B cell (primary cell): Measurements from ENCODE around the gene PIK3CD. TPM values are rescaled to one million over a fixed set of nuclear protein-coding genes. Genes with fewer than 3 reads are reported as not detected.

Source experiments
- ATAC-seq: fragments of 200-7000 bp; cut with Tn5 transposase; one replicate; pipeline ENCODE4 v1.10.0; 2021; ENCODE audit warnings: low read depth, mild to moderate bottlenecking, moderate number of reproducible peaks, moderate library complexity
- CTCF ChIA-PET: fragments of 350-600 bp; sonication (Branson Sonifier 250); formaldehyde crosslinking; loops from one replicate; lab custom pipeline; 2021; ENCODE audit warnings: antibody characterized with exemption, inconsistent platforms; lab: Charles Lee
- POLR2A ChIA-PET: fragments of 350-600 bp; sonication (Branson Sonifier 250); formaldehyde crosslinking; loops from one replicate; lab custom pipeline; 2021; ENCODE audit warnings: antibody characterized with exemption; lab: Charles Lee
- DNase-seq: peaks from one replicate; pipeline ENCODE4 v3.0.0; 2013
- H2AFZ ChIP-seq: 2 replicates; pipeline ENCODE4 v1.6.1; 2012; ENCODE audit warnings: mild to moderate bottlenecking, low read depth, low read length; ENCODE audit not compliant: insufficient read depth, poor library complexity, severe bottlenecking
- H3K27ac ChIP-seq, 2 donors: 1 replicate in 1 of 2; 2 replicates in 1 of 2; pipeline ENCODE4 v1.5.1; 2012 to 2013; ENCODE audit warnings: low read length in 2 of 2, mild to moderate bottlenecking in 2 of 2, moderate library complexity in 1 of 2
- H3K27me3 ChIP-seq, 4 experiments: fragments of 200-600 bp in 1 of 4; sonication (generic) in 1 of 4; replicated peaks in 1 of 4; 1 replicate in 2 of 4; 2 replicates in 2 of 4; pipeline versions ENCODE4 v1.6.1 to v1.7.0; 2013 to 2016; ENCODE audit warnings: low read length in 3 of 4, mild to moderate bottlenecking in 2 of 4, mixed read lengths in 1 of 4, moderate library complexity in 1 of 4; ENCODE audit not compliant: insufficient read depth in 4 of 4, control insufficient read depth in 3 of 4; ENCODE audit errors: control extremely low read depth in 1 of 4
- H3K36me3 ChIP-seq, 2 experiments: replicated peaks in 1 of 2; 1 replicate in 1 of 2; 2 replicates in 1 of 2; pipeline versions ENCODE4 v1.6.1 to v1.7.1; 2013; ENCODE audit warnings: low read length in 1 of 2; ENCODE audit not compliant: insufficient read depth in 2 of 2, control insufficient read depth in 1 of 2; ENCODE audit errors: control extremely low read depth in 1 of 2, extremely low read depth in 1 of 2
- H3K4me1 ChIP-seq, 2 donors: fragments of 200-600 bp in 1 of 2; sonication (generic) in 1 of 2; 1 replicate in 1 of 2; 2 replicates in 1 of 2; pipeline versions ENCODE4 v1.5.1 to v1.6.1; 2013 to 2017; ENCODE audit warnings: low read length in 2 of 2; ENCODE audit not compliant: control insufficient read depth in 2 of 2, insufficient read depth in 2 of 2
- H3K4me2 ChIP-seq: replicated peaks from 2 replicates; pipeline ENCODE3; 2012; ENCODE audit warnings: mild to moderate bottlenecking, low read depth, low read length; ENCODE audit not compliant: poor library complexity, severe bottlenecking
- H3K4me3 ChIP-seq, 5 experiments: fragments of 200-600 bp in 1 of 5; sonication (generic) in 1 of 5; 1 replicate in 3 of 5; 2 replicates in 2 of 5; pipeline versions ENCODE4 v1.5.1 to v1.7.0; 2011 to 2016; ENCODE audit warnings: low read length in 4 of 5, mild to moderate bottlenecking in 4 of 5, low read depth in 2 of 5, control low read depth in 1 of 5, moderate library complexity in 1 of 5; ENCODE audit not compliant: insufficient read depth in 1 of 5; ENCODE audit errors: control extremely low read depth in 1 of 5, extremely low read depth in 1 of 5
- H3K79me2 ChIP-seq: fragments of 200-600 bp; sonication (generic); one replicate; pipeline ENCODE4 v1.6.0; 2016; ENCODE audit warnings: low read length; ENCODE audit not compliant: control insufficient read depth, insufficient read depth
- H3K9ac ChIP-seq: fragments of 200-600 bp; sonication (generic); 2 replicates; pipeline ENCODE4 v1.6.1; 2017; ENCODE audit warnings: mild to moderate bottlenecking, low read length, moderate library complexity
- H3K9me3 ChIP-seq, 3 donors: one replicate each; pipeline versions ENCODE4 v1.6.1 to v1.7.1; 2013; ENCODE audit warnings: low read length in 2 of 3; ENCODE audit not compliant: control insufficient read depth in 2 of 3, insufficient read depth in 1 of 3; ENCODE audit errors: control extremely low read depth in 1 of 3
- H4K20me1 ChIP-seq: 2 replicates; pipeline ENCODE4 v1.6.0; 2012; ENCODE audit warnings: mild to moderate bottlenecking, low read length; ENCODE audit not compliant: insufficient read depth, control insufficient read depth, poor library complexity, severe bottlenecking
- H3K27ac Mint-ChIP-seq: one replicate; pipeline ENCODE4 v1.8.0; 2021; ENCODE audit warnings: mixed read lengths
- H3K27me3 Mint-ChIP-seq: one replicate; pipeline ENCODE4 v1.8.0; 2021; ENCODE audit warnings: mixed read lengths
- H3K4me1 Mint-ChIP-seq: one replicate; pipeline ENCODE4 v1.8.0; 2021; ENCODE audit warnings: mixed read lengths
- H3K4me3 Mint-ChIP-seq: one replicate; pipeline ENCODE4 v1.8.0; 2021; ENCODE audit warnings: mixed read lengths
- H3K9me3 Mint-ChIP-seq: one replicate; pipeline ENCODE4 v1.8.0; 2022; ENCODE audit warnings: mixed read lengths; ENCODE audit not compliant: insufficient read depth
- EZH2 ChIP-seq: IDR thresholded peaks from 2 replicates; pipeline ENCODE4 v1.6.1; 2012; ENCODE audit warnings: borderline replicate concordance, low read depth, mild to moderate bottlenecking, moderate library complexity, low read length; ENCODE audit not compliant: insufficient read depth, poor library complexity, severe bottlenecking
- WGBS: methylation state at CpG from one replicate; pipeline ENCODE4 v1.1.5; 2013; ENCODE audit warnings: missing lambda C conversion rate; ENCODE audit not compliant: insufficient coverage; 5-methylcytosine and 5-hydroxymethylcytosine counted together
- intact Hi-C: fragments of 100-400 bp; cut with micrococcal nuclease; formaldehyde crosslinking; loops from one replicate; pipeline ENCODE4 v1.10.0; 2022
- polyA plus RNA-seq: library from polyadenylated mRNA; depleted of rRNA; stranded (reverse); fragments of >200 nt; gene quantifications from 2 replicates; pipeline ENCODE4 v1.2.3, GENCODE V29; 2012
- total RNA-seq, 2 donors: library from RNA; stranded (reverse); fragments of 120-200 nt in 1 of 2; gene quantifications; 1 replicate in 1 of 2; 2 replicates in 1 of 2; pipeline versions ENCODE4 v1.2.3 to v1.2.4, GENCODE V29; 2013 to 2022
- TF ChIP-seq, protein P1 (sequence below): fragments of 200-600 bp; IDR thresholded peaks from one replicate; pipeline ENCODE4 v1.8.0; 2022; ENCODE audit warnings: antibody characterized with exemption, mild to moderate bottlenecking

The PIK3CD gene
- total and polyA plus RNA-seq, 2 donors (not counting 1 experiment from before 2014, with no cell fraction given), result 144 to 222 TPM

DNA sequence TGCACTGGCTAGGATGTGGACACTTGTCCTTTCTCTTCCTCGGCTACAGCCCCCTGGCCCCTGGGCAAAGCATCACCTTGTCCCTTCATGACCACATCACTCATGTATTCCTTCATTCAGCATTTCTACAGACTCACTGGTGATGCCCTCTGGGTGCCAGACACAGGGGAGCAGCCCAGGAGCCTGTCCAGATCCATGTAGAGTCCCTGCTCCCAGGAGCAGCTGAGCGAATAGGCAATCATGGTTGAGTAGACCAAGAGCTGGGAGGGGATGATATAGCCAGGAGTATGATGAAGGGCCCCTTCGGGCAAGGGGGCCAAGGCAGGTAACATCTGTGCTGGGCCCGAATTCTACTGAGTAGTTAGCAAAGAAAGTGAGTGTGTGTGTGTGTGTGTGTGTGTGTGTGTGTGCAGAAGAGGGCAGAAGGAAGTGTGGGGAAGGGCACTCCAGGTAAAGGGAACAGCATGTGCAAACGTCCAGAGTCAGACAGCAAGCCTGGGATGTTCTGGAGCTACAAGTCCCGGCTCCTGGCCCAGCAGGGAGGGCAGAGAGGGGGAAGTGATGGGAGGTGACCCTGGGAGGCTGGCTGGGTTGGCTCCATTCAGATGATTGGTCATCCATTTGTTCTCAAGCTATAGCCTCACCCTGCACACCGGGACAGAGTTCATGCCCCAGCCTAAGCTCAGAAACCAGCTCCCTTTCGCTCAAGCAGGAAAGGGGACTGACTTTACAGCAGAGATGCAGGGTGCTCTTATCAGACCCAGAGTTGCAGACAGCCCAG lies 21.0 kb upstream of the PIK3CD start:
- peak overlapping the region; percentile 84 for H3K9ac ChIP-seq
- CTCF ChIA-PET, result interaction anchor here (0.6 to 8.8 kb wide), 10 partner anchors 13 to 244 kb away, joined by 3 to 231 read pairs (median 68); partner anchors contain the start of gene PIK3CD
- H3K9me3 Mint-ChIP-seq, result no peaks in the 10 kb centered on the region
- H3K79me2 ChIP-seq, result peaks cover 68% of the 10 kb centered on the region
- no peaks in the 10 kb centered on the region for H4K20me1 ChIP-seq
- H3K27me3 Mint-ChIP-seq, result no peaks in the 10 kb centered on the region
- peak overlapping the region; percentile 97 for H3K27ac Mint-ChIP-seq
- peaks cover 0 to 14% of the 10 kb centered on the region in 2 experiments for H3K36me3 ChIP-seq
- H3K4me3 Mint-ChIP-seq, result peak overlapping the region; percentile 86
- TF ChIP-seq, protein P1, sequence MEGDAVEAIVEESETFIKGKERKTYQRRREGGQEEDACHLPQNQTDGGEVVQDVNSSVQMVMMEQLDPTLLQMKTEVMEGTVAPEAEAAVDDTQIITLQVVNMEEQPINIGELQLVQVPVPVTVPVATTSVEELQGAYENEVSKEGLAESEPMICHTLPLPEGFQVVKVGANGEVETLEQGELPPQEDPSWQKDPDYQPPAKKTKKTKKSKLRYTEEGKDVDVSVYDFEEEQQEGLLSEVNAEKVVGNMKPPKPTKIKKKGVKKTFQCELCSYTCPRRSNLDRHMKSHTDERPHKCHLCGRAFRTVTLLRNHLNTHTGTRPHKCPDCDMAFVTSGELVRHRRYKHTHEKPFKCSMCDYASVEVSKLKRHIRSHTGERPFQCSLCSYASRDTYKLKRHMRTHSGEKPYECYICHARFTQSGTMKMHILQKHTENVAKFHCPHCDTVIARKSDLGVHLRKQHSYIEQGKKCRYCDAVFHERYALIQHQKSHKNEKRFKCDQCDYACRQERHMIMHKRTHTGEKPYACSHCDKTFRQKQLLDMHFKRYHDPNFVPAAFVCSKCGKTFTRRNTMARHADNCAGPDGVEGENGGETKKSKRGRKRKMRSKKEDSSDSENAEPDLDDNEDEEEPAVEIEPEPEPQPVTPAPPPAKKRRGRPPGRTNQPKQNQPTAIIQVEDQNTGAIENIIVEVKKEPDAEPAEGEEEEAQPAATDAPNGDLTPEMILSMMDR, result no peak
- no peak for TF ChIP-seq EZH2
- no peaks in the 10 kb centered on the region for H3K27me3 ChIP-seq
- DNase-seq (peak; percentile 73), ATAC-seq (no peak)
- peaks cover 70% of the 10 kb centered on the region for H3K4me1 Mint-ChIP-seq
- H2AFZ ChIP-seq, result peak overlapping the region; percentile 67
- H3K27ac ChIP-seq, result peak overlapping the region; percentile 79 to 88
- H3K4me2 ChIP-seq, result peak overlapping the region; percentile 96
- H3K9me3 ChIP-seq, result no peaks in the 10 kb centered on the region
- H3K4me3 ChIP-seq, result peak overlapping the region; percentile 51 to 85 (median 70)
- POLR2A ChIA-PET, result interaction anchor here (0.5 to 6.9 kb wide), 7 partner anchors 15 to 873 kb away, joined by 3 to 251 read pairs (median 4); partner anchors contain the start of gene PIK3CD
- intact Hi-C loops, result no loop called here
- WGBS, result 31% methylated on average over 8 of the region's 8 CpGs
- peaks cover 34 to 61% of the 10 kb centered on the region in 2 donors for H3K4me1 ChIP-seq

DNA sequence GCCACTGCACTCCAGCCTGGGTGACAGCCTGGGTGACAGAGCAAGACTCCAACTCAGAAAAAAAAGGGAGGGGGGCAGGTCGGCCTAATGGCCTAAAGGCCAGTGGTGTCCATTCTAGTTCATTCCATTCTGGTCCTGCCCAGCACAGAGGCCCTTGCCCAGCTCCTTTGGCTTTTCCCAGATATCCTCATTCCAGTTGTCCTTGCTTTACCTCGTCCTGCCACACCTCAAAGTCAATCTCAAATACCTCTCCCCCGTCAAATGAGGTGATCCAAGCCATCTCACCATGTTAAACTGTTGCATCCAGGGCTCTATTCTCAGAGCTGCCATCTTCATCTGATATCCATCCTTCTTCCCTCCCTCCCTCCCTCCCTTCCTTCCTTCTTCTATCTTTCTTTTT lies 19.9 kb upstream of the PIK3CD start:
- ChIA-PET POLR2A (interaction anchor here (0.6 to 6.7 kb wide), 3 partner anchors 21 to 88 kb away, joined by 3 to 251 read pairs (median 5); partner anchors contain the start of gene PIK3CD), CTCF (interaction anchor here (1.0 to 8.8 kb wide), 5 partner anchors 12 to 243 kb away, joined by 3 to 231 read pairs (median 119); partner anchors contain the start of gene PIK3CD)
- ATAC-seq (no peak), DNase-seq (no peak)
- H3K27ac ChIP-seq, result no peak overlapping the region
- H4K20me1 ChIP-seq, result no peaks in the 10 kb centered on the region
- H3K27ac Mint-ChIP-seq, result peak overlapping the region; percentile 97
- H3K4me3 Mint-ChIP-seq, result peak overlapping the region; percentile 4
- H2AFZ ChIP-seq, result no peak overlapping the region
- H3K4me3 ChIP-seq, result no peak overlapping the region
- intact Hi-C loops, result no loop called here
- H3K9me3 ChIP-seq, result no peaks in the 10 kb centered on the region
- 100% methylated on average over 2 of the region's 3 CpGs for WGBS
- H3K4me2 ChIP-seq, result peak overlapping the region; percentile 21
- H3K4me1 Mint-ChIP-seq, result peaks cover 61% of the 10 kb centered on the region
- peaks cover 23 to 50% of the 10 kb centered on the region in 2 donors for H3K4me1 ChIP-seq
- no peaks in the 10 kb centered on the region for H3K27me3 Mint-ChIP-seq
- TF ChIP-seq EZH2, result no peak
- TF ChIP-seq, protein P1, result no peak
- no peak overlapping the region for H3K9ac ChIP-seq
- H3K27me3 ChIP-seq, result no peaks in the 10 kb centered on the region
- no peaks in the 10 kb centered on the region for H3K9me3 Mint-ChIP-seq
- H3K36me3 ChIP-seq, result peaks cover 0 to 18% of the 10 kb centered on the region in 2 experiments
- H3K79me2 ChIP-seq, result peaks cover 79% of the 10 kb centered on the region
